Nephron progenitor cell (in vitro differentiated cells): ENCODE measurements around the gene LHX2.
A peak's percentile ranks its signal among the peaks of the same experiment; 100 is the strongest.

Experiments
- DNase-seq: peaks from one replicate; pipeline ENCODE4 v3.0.0; 2021
- H3K27ac Mint-ChIP-seq: 2 replicates; pipeline ENCODE4 v1.8.0; 2021; ENCODE audit warnings: mild to moderate bottlenecking, moderate library complexity, mixed read lengths
- H3K27me3 Mint-ChIP-seq: 2 replicates; pipeline ENCODE4 v1.8.0; 2021; ENCODE audit warnings: mild to moderate bottlenecking, low read depth, mixed read lengths; ENCODE audit not compliant: poor library complexity
- H3K36me3 Mint-ChIP-seq: 2 replicates; pipeline ENCODE4 v1.8.0; 2021; ENCODE audit warnings: low read depth, mixed read lengths
- H3K4me1 Mint-ChIP-seq: 2 replicates; pipeline ENCODE4 v1.8.0; 2021; ENCODE audit warnings: mixed read lengths
- H3K4me3 Mint-ChIP-seq: 2 replicates; pipeline ENCODE4 v1.8.0; 2021; ENCODE audit warnings: mild to moderate bottlenecking, moderate library complexity, mixed read lengths
- H3K9me3 Mint-ChIP-seq: 2 replicates; pipeline ENCODE4 v1.8.0; 2021; ENCODE audit warnings: mild to moderate bottlenecking, moderate library complexity, mixed read lengths
- CTCF ChIP-seq: fragments of 200-600 bp; sonication (generic); IDR thresholded peaks from 2 replicates; pipeline ENCODE4 v1.5.0; 2021; ENCODE audit warnings: antibody characterized with exemption

The LHX2 gene

GRCh38 chr9:124009531-124010217 is 1.9 kb upstream of the LHX2 start:
- Mint-ChIP-seq H3K4me1 (peaks cover 40% of the 10 kb centered on the region), H3K9me3 (no peaks in the 10 kb centered on the region), H3K4me3 (peak overlapping the region; percentile 59), H3K27me3 (peaks cover 96% of the 10 kb centered on the region), H3K27ac (no peak overlapping the region), H3K36me3 (no peaks in the 10 kb centered on the region)
- no peak for DNase-seq
- no peak for TF ChIP-seq CTCF

GRCh38 chr9:124010303-124010664 is 1.3 kb upstream of the LHX2 start:
- TF ChIP-seq CTCF = no peak
- H3K9me3 Mint-ChIP-seq = no peaks in the 10 kb centered on the region
- H3K36me3 Mint-ChIP-seq = no peaks in the 10 kb centered on the region
- no peak for DNase-seq
- no peak overlapping the region for H3K27ac Mint-ChIP-seq
- H3K27me3 Mint-ChIP-seq = peaks cover 96% of the 10 kb centered on the region
- H3K4me1 Mint-ChIP-seq = peaks cover 36% of the 10 kb centered on the region
- peak overlapping the region; percentile 43 for H3K4me3 Mint-ChIP-seq

GRCh38 chr9:124010665-124011321 is 775 bp upstream of the LHX2 start:
- peak; percentile 55 for DNase-seq
- Mint-ChIP-seq H3K4me1 (peaks cover 40% of the 10 kb centered on the region), H3K4me3 (peak overlapping the region; percentile 43), H3K27ac (no peak overlapping the region), H3K9me3 (no peaks in the 10 kb centered on the region), H3K36me3 (no peaks in the 10 kb centered on the region), H3K27me3 (peaks cover 96% of the 10 kb centered on the region)
- no peak for TF ChIP-seq CTCF

GRCh38 chr9:124012368-124013301 is 1.1 kb downstream of the LHX2 start:
- Mint-ChIP-seq H3K4me1 (peaks cover 39% of the 10 kb centered on the region), H3K27me3 (peaks cover 95% of the 10 kb centered on the region), H3K4me3 (peak overlapping the region; percentile 63), H3K36me3 (no peaks in the 10 kb centered on the region), H3K9me3 (no peaks in the 10 kb centered on the region), H3K27ac (no peak overlapping the region)
- no peak for TF ChIP-seq CTCF
- peak; percentile 44 for DNase-seq

- Mint-ChIP-seq H3K4me3 (peak overlapping the region; percentile 63), H3K27ac (no peak overlapping the region)
Observed at GRCh38 chr9:124013309-124014210, 2.0 kb downstream of the LHX2 start.

More at GRCh38 chr9:124013309-124014210, 2.0 kb downstream of the LHX2 start:
- DNase-seq = peak; percentile 49
- H3K27me3 Mint-ChIP-seq = peaks cover 95% of the 10 kb centered on the region
- no peak for TF ChIP-seq CTCF
- H3K9me3 Mint-ChIP-seq = no peaks in the 10 kb centered on the region
- peaks cover 35% of the 10 kb centered on the region for H3K4me1 Mint-ChIP-seq
- H3K36me3 Mint-ChIP-seq = no peaks in the 10 kb centered on the region
